ENCODE measurements around the gene PRSS35.
"Not testable (repeated sequence)": the region's sequence is repeated elsewhere in the genome, so short reads cannot be mapped to it uniquely, and the experiment has no call there.

The PRSS35 gene, protein sequence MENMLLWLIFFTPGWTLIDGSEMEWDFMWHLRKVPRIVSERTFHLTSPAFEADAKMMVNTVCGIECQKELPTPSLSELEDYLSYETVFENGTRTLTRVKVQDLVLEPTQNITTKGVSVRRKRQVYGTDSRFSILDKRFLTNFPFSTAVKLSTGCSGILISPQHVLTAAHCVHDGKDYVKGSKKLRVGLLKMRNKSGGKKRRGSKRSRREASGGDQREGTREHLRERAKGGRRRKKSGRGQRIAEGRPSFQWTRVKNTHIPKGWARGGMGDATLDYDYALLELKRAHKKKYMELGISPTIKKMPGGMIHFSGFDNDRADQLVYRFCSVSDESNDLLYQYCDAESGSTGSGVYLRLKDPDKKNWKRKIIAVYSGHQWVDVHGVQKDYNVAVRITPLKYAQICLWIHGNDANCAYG

DNA sequence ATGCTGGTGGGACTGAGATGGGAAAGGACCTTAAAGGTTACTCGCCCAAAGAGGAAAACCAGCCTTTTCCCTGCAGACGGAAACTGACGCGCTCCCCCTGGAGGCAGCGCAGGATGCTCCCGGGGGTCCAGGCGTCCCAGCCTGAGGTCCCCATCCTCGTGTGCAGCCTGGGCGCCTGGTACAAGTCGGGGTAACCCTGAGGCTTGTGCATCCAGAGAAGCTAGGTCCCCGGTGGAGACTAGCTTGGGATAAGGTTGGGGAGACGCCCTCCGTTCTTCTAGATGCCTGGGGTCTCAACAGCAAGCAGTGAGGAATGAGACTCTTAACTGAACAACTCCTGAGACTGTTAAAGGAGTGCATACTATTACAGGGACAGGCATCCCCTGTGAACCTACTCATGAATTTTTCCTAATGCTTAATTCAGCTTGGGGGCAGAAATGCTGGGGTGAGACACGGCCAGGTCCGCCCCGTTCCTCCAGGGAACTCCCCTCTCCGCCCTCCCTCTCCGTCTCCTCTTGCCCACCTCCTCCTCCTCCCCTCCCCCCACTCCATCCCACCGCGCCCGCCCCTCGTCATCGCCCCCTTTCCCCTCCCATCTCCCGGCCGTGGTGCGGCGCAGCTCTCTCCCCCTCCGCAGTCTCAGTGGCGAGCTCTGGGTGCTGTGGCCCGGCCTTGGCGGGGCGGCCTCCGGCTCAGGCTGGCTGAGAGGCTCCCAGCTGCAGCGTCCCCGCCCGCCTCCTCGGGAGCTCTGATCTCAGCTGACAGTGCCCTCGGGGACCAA, at the start of gene PRSS35:
TSS of gene PRSS35 (plus strand) at position 634 of the 781 bp plus-strand sequence. CDS start 10,908 bp downstream, outside the sequence.
- DNase-seq = peak; percentile 45

DNA sequence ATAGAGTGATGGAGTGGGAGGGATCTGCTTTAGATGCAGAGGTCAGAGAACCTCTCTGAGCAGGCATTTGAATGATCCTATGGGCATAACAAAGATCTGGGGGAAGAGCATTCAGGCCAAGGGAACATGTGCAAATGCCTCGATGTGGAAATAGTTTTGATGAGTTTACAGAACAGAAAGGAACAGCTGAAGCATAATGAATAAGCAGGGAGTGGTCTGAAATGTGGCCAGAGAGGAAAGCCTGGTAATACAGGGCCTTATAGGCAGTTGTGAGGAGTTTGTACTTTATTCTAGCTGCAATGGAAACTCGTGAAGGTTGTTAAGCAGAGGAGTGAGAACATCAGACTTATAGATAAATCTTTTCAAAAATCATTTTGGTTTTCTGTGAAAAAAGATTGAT, 48.4 kb upstream of the PRSS35 start:
- no peak for DNase-seq

DNA sequence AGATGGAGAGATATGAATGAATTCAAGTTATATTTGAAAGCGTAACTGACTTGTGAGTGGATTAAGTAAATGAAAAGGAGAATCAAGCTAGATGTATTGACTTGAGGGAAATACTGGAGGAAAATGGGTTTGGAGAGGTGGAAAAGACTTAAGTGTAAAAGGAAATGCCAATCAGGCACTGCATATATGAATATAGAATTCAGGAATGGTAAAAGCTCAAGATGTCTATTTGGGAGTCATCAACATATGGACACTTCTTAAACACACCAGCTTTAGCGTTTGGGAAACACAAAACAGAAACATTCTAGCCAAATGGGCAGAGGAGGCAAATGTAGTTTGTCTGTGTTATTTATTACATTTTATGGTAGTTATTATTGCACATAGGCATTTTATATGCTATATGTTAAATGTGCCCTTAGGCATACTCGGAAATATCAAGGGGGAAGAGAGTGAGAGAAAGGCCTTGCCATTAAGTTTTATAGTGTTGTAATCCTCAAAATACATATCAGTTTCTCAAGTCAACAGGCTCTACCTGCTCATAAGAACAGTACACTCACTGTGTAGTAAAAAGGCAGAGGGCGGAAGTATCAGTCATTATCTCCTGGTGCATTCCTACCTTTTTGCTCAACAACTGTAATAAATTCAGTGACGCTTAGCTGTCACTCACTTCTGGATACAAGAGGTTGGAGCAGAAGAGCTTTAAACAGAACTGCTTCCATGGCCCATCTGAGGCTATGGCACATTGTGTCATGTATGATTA, 47.8 kb upstream of the PRSS35 start:
- no peak for DNase-seq

DNA sequence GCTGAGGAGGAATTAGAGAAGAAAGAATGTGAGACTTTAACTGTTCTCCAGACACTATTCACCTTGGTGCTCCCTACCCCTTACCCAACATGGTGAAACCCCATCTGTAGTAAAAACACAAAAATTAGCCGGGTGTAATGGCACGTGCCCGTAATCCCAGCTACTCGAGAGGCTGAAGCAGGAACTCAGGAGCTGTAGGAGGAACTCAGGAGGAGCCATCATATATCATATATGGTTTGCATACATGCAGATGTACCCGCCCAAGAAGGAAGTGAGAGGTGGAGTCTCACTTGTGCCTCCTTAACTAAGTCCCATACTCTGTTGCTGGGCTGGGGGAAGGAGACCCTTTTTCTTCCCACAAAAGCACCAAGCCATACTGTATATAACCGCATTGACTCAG, 46.0 kb upstream of the PRSS35 start:
- DNase-seq = no peak

DNA sequence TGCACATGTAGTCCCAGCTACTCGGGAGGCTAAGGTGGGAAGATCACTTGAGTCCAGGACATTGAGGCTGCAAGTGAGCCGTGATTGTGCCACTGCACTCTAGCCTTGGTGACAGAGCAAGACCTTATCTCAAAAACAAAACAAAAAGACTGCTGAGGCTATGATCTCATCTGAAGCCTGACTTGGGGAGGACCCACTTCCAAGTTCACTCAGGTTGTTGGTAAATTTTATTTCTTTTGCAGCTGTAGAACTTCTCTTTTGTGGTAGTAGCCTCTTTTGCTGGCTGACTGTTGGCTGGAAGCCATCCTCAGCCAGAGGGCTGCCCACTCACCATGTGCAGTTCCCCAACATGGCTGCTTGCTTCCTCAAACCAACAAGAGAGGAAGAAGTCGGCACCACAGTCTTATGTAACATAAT, 44.7 kb upstream of the PRSS35 start:
- peak; percentile 57 for DNase-seq

DNA sequence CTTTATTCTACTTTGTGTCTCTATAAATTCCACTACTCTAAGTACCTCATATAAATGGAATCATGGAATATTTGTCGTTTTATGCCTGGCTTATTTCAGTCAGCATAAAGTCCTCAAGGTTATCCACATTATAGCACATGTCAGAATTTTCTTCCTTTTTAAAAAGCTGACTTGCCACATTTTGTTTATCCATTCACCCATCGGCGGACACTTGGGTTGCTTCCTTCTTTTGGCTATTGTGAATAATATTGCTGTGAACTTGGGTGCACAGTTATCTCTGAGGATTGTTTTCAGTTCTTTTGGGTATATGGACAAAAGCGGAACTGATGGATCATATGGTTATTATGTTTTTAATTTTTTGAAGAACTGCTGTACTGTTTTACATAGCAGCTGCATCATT, 42.3 kb upstream of the PRSS35 start:
- DNase-seq = no peak

DNA sequence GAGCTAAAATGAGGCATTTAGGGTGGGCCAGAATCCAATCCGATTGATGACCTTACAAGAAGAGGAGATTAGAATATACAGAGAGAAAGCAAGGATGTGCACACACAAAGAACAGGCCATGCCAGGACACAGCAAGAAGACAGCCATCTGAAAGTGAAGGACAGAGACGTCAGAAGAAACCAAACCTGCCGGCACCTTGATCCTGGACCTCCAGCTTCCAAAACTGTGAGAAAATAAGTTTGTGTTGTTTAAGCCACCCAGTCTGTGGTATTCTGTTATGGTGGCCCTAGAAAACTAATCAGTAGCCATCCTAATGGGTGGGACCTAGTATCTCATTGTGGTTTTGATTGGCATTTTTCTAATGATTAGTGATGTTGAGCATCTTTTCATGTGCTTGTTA, 41.7 kb upstream of the PRSS35 start:
- no peak for DNase-seq

DNA sequence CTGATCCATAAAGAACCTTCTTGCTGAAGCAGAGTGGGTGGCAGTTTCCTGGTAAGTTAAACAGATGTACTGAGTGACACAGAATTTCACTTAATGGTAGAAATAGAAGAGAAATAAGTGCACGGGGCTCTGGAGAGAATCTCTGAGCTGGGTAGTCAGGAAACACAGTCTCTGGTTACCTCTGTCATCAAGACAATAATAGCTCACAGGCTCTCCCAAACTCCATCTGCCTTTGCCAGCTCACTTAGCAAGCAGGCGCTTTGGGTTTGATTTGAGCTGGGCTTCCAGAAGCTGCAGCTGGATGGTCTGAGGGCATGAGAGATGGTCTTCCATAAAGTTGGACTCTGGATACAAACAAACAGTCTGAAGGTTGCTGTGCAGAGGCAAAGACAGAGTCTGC, 39.6 kb upstream of the PRSS35 start:
- DNase-seq = no peak

DNA sequence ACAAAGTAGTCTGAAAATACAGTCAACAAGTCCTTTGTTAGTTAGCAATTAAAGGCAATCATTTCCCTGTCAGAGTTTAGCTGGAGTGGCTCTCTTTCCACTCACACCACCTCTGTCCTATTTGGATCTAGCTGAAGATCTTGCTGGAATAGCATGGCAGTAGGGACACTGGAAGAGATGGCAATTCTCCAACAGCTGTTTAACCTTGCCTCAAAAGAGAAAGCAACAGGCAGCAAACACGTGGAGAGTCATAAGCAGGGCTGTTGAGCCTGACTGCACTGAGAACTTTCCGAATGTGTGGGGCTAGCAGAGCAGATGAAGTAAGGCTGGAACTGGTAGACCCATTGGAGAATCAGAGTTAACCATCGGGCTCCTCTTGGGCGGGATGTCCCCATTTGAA, 38.0 kb upstream of the PRSS35 start:
- peak; percentile 19 for DNase-seq

DNA sequence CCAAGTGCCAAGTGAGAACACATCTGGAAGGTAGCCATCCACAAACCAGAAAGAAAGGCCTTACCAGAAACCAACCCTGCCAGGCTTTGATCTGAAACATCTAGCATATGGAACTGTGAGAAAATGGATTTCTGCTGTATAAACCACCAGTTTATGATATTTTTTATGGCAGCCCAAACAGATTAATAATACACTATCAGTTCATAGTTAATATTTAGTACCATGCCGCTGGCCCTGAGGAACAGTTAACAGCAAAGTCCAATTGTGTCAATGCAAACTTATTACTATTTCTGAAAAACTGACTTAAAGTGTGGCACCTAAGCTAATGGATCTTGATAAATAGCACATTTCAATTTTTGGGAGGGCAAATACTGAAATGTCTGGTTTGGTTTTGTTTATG, 35.4 kb upstream of the PRSS35 start:
- DNase-seq = no peak

DNA sequence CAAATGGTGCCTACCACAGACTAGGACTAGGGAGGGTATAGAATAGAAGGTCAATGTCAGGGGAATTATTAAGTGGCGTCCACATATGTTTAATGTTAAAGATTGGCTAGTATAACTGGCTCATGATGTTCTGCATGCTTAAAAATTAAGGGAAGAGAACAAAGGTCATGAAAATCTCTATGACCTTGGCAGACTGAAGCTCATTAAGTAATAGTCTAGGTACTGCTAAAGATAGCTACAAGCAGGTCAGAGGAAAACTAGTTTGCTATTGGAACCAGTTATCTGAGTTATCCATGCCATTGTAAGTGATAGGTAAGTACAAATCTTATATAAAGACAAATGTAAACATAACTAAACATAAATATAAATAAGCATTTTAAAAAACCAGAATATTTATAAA, 32.9 kb upstream of the PRSS35 start:
- no peak for DNase-seq

DNA sequence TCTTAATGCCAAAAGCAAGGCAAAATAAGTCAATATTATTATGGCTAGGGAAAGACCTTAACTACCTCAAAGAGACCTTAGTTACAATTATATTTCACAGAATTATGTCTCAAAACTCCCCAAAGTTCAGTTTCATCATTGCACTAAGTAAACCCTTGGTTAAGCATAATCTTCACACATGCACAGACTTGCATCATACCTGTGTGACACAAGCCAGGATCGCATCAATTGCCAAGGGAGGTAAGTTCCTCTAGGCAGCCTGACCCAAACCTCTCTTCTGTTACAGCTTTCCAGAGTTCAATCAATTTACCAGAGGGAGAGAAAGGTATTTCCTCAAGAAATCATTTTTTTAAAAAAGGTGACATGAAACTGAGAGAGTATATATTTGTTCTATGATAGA, 31.9 kb upstream of the PRSS35 start:
- no peak for DNase-seq

DNA sequence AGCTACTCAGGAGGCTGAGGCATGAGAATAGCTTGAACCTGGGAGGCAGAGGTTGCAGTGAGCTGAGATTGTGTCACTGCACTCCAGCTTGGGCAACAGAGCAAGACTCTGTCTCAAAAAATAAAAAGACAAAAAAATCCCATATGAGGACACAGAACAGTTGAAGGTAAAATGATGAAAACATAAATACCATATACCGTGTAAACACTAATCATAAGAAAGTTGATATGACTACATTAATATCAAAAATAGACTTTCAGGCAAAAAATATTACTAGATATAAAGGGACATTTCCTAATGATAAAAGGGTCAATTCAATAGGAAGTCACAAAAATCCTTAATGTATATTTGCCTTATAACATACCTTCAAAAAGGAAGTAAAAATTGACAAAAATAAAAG, 30.4 kb upstream of the PRSS35 start:
- not testable (repeated sequence) for DNase-seq

DNA sequence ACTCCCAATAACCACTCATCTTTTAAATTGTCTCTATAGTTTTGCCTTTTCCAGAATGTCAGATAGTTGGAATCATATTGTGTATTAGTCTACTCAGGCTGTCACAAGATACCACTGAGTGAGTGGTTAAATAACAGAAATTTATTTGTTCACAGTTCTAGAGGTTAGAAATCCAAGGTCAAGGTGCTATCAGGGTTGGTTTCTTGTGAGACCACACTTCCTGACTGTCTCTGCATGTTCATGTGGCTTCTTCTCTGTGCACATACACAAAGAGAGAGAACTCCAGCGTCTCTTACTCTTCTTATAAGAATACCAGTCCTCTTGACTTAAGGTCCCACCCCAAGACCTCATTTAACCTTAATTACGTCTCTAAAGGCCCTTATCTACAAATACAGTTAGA, 23.9 kb upstream of the PRSS35 start:
- no peak for DNase-seq

DNA sequence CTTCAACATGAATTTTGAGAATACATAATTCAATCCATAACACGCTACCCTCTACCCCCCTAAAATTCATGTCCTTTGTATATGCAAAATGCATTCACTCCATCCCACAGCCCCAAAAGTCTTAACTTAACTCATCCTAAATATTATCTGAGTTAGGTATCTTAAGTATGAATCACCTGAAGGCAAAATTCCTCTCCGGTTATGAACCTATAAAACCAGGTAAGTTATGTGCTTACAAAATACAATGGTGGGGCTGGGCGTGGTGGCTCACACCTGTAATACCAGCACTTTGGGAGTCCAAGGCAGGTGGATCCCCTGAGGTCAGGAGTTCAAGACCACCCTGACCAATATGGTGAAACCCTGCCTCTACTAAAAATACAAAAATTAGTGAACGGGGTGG, 23.5 kb upstream of the PRSS35 start:
- DNase-seq = no peak

DNA sequence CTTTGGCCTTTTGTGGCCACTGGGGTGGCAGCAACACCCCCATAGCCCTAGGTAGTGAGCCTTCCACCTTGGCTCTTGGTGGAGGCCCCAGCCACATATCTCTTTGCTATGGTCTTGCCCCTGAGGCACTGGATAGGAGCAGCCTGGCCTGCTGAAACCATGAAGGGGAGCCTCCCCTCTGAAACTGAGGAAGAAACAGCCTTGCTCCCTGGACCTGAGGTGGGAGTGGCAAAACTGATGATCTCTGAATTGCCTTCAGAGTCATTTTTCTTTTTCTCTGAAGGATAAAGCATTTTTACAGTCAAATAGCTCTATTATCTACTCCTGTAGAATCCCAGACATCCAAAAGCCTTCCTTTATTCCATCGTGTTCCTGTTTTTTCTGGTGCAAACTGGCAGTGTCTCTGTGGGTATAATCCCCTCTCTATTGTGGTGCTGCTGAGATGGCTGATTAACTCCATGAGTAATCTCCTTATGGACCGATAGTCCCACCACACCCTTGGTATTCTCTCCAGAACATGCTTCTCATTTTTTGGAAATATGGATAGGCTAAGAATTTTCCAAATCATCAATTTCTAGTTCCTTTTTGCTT, 22.0 kb upstream of the PRSS35 start:
- DNase-seq = no peak

DNA sequence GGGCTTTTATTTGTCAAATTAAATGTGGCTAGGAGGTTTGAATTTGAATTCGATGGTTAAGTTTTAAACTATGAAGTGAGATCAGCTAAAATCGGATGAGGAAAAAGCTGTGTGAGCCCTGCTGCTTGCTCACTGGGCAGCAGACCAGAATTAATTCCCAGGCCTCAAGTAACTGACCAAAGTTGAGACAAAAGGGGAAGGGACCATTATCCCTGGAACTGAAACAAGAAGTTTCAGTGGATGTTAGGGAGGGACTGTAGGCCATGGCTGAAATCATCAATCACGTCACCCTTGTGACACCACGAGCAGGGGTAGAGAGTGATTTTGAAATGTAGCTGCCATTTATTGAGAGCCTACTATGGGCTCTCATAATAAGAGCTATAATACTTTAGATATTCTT, 7.0 kb upstream of the PRSS35 start:
- DNase-seq = no peak

DNA sequence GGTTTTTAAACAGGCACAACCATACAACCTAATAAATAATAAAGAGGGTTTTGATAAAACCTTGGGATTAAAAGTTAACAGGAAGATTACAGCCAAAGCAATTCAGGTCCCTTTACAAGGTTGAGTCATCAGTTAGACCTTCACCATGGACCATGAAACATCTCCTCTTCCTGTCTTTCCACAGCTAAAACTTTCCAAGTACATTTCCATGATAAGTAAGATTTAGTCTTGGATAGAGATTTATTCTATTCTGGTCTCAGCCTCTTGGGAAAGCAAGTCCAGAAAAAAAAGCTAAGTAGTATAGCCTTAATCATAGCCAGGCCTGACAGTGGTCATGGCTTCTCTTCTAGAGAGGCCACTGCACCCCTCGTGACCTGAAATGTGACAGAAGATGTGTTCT, 2.9 kb upstream of the PRSS35 start:
- no peak for DNase-seq

DNA sequence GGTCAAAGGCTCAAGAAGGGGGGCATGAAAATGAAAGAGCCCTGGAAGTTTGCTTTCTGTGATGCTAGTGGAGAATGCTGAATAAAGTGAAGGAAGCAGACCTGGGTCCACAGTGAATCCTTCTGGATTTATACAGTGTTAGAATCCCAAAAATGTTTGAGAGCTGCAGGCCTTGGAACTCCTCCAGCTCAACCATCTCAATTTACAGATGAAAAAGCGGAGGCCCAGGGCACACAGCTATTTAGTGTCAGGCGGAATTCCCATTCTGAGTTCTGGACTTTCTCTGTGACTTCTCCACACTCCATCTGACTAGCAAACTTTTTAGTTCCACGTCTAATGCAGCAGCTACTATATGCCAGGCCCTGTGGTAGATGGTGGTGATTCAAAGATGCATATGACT, 1.5 kb upstream of the PRSS35 start:
- DNase-seq = no peak

DNA sequence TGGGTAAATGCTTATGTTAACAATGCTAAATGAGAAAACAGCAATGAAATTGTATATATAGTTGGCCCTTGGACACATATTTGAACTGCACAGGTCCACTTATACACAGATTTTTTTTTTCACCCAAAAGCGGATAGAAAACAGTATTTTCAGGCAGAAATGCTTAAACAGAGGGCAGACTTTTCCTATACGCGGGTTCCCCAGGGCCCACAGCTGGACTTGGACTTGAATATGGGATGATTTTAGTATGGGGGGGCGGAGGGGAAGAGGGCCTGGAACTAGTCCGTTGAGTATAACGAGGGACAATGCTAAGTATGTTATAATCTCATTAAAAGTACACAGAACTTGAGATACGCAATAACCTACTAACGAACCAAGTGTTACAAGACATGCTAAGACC, 1.1 kb upstream of the PRSS35 start:
- no peak for DNase-seq

DNA sequence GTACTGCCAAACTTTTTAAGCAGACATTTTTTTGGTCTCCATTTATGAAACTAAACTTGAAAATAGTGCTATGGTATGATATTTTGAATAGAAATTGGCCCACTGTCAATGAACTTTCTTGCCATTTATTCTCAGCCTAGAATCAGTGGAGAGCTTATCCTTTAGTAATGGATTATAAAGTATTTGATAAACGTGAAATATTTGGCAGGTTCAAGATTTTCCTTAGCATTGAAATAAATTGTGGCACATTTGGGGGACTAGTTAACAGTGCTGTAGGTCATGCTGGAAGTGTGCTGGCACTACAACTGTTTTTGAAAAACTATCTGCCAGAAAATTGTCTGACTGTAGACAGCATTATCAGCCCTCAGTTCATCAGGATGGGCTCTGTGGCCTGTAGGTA, 2.1 kb downstream of the PRSS35 start:
- no peak for DNase-seq

DNA sequence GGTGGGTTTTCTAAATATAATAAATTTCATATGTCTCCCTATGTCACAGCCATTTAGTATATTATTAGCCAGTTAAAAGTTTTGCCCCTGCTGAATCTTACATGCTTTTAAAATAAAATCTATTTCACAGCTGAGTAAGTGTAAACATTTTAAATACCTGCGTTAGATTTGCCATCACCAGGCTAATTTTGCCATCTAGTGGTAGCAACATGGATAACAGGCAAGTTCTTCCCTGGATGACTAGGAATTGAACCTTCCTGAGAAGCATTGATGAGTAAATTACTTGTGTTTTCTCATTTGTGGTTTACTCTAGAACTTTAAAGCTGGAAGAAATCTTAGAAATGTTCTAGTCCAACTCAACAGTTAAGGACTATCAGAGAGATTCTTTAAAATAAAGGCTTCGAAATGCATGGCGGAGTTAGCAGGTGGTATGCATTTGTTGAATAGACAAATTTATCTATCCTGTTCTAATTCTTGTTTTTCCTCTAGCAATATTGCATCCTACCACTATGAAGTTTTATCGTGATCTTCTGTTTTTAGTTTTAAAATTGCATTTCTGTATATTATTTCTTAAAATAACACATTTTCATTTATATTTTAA, 2.6 kb downstream of the PRSS35 start:
- DNase-seq = peak; percentile 71

DNA sequence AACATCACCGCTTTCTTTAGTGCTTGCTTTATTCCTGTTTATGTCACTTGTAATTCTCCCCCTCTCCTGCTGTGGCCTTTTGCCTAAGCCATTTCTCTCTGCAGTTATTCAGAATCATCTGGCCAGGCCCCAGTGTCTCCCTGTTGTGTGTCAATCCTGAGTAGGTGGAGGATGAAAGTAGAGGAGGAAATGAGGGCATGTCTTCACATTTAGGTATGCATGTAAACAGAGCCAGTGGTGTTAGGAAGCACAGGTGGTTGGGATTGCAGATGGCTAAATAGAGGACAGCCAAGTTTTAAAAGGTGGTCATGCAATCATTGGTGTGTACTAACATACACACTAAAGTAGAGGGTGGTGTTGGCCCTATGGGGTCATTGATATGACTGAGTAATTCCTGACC, 5.2 kb downstream of the PRSS35 start:
- no peak for DNase-seq

Measured in midbrain (tissue), 1 donor.